H1 (cell line): ENCODE measurements around the gene LBH. TPM values are rescaled to one million over a fixed set of nuclear protein-coding genes. Genes with fewer than 3 reads are reported as not detected.

ENCODE experiments used
- BCL11A ChIP-seq, 2 experiments: IDR thresholded peaks; one replicate each; pipeline ENCODE4 v1.6.1; 2011; ENCODE audit warnings: low read depth in 2 of 2, low read length in 2 of 2, mild to moderate bottlenecking in 2 of 2
- CHD2 ChIP-seq: IDR thresholded peaks from 2 replicates; pipeline ENCODE4 v1.6.1; 2012; ENCODE audit warnings: low read length, improper control_type of control experiment
- FOSL1 ChIP-seq: IDR thresholded peaks from 2 replicates; pipeline ENCODE4 v1.6.1; 2011; ENCODE audit warnings: mild to moderate bottlenecking, low read depth, low read length, moderate library complexity; ENCODE audit not compliant: insufficient read depth
- GABPA ChIP-seq: IDR thresholded peaks from 2 replicates; pipeline ENCODE4 v1.6.1; 2011; ENCODE audit warnings: mild to moderate bottlenecking, low read length, moderate library complexity, borderline replicate concordance; ENCODE audit not compliant: insufficient read depth
- JUND ChIP-seq: IDR thresholded peaks from 2 replicates; pipeline ENCODE4 v1.6.1; 2011; ENCODE audit warnings: mild to moderate bottlenecking, improper control_type of control experiment, low read length
- KDM5A ChIP-seq: fragments of 200-600 bp; IDR thresholded peaks from 2 replicates; pipeline ENCODE4 v1.7.1; 2012; ENCODE audit warnings: mild to moderate bottlenecking, low read length, inconsistent platforms, mixed read lengths
- POLR2AphosphoS5 ChIP-seq: IDR thresholded peaks from 2 replicates; pipeline ENCODE4 v1.6.1; 2011; ENCODE audit warnings: low read depth, low read length
- RNF2 ChIP-seq: fragments of 200-900, 300-1000 bp; sonication (generic); IDR thresholded peaks from 2 replicates; pipeline ENCODE4 v1.7.1; 2016; ENCODE audit warnings: borderline replicate concordance, low read depth, mild to moderate bottlenecking, antibody characterized with exemption, low read length; ENCODE audit not compliant: poor library complexity, severe bottlenecking; ENCODE audit errors: missing control alignments
- SP1 ChIP-seq: IDR thresholded peaks from 2 replicates; pipeline ENCODE4 v1.6.1; 2011; ENCODE audit warnings: low read depth, low read length
- TAF1 ChIP-seq: IDR thresholded peaks from 2 replicates; pipeline ENCODE4 v1.6.1; 2011; ENCODE audit warnings: mild to moderate bottlenecking, low read depth, low read length
- TAF7 ChIP-seq: optimal IDR thresholded peaks from 2 replicates; pipeline ENCODE3; 2011; ENCODE audit warnings: low read depth, mild to moderate bottlenecking, inconsistent platforms, low read length, moderate library complexity, borderline replicate concordance
- polyA plus RNA-seq, 7 experiments: library from polyadenylated mRNA; depleted of rRNA in 3 of 7; stranded (reverse) in 5 of 7; unstranded in 2 of 7; fragments of >200 nt in 5 of 7; fragments of 200-250 nt in 2 of 7; gene quantifications; 1 replicate in 5 of 7; 2 replicates in 1 of 7; 4 replicates in 1 of 7; pipeline versions ENCODE4 v1.2.1 to v1.2.3, GENCODE V29; 2011 to 2013; ENCODE audit warnings: missing spikeins in 2 of 7, mixed read lengths in 2 of 7
- total RNA-seq: library from RNA; stranded (reverse); fragmentation: NEBNext Ultra II Directional; extraction: Animal tissue kit (Norgen Biotek cat#: 25700); gene quantifications from 2 replicates; pipeline ENCODE4 v1.2.1, GENCODE V29; 2021
- TF ChIP-seq, protein P1 (sequence below): fragments of 300-600 bp; sonication (generic); IDR thresholded peaks from 2 replicates; pipeline ENCODE4 v1.7.1; 2012; ENCODE audit warnings: low read length, moderate library complexity, mild to moderate bottlenecking, inconsistent platforms; ENCODE audit not compliant: insufficient replicate concordance

The LBH gene
- total and polyA plus RNA-seq, 2 of the 8 experiments (the other 6 are each of a cell fraction or from before 2014, with no cell fraction given) = 25.7 to 34.5 TPM

DNA sequence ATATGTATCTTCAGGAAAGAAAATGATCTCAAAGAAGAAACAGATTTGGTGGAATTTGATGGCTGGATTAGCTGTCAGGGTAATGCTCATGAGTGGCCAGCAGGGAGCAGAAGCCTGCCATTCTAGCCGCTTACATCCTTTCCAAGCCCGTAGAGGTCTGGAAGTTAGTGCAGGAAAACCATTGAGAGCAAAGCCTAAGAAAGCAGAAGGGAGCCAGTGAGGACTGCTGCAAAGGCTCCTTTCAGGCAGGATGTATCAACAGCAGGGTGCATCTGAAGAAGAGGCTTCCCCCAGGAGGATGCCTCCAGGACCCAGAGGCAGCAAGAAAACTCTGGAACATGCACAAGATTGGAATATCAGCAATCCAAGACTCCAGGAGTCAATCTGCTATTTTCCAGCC, 22.9 kb upstream of the LBH start (continued):
- TF ChIP-seq RNF2 = no peak
- TF ChIP-seq CHD2 = no peak
- TF ChIP-seq BCL11A (IDR thresholded peaks at IDR 0.05; ENCODE audit: low read depth in 2 of 2, low read length in 2 of 2) = no peak
- no peak for TF ChIP-seq TAF1
- TF ChIP-seq, protein P1, sequence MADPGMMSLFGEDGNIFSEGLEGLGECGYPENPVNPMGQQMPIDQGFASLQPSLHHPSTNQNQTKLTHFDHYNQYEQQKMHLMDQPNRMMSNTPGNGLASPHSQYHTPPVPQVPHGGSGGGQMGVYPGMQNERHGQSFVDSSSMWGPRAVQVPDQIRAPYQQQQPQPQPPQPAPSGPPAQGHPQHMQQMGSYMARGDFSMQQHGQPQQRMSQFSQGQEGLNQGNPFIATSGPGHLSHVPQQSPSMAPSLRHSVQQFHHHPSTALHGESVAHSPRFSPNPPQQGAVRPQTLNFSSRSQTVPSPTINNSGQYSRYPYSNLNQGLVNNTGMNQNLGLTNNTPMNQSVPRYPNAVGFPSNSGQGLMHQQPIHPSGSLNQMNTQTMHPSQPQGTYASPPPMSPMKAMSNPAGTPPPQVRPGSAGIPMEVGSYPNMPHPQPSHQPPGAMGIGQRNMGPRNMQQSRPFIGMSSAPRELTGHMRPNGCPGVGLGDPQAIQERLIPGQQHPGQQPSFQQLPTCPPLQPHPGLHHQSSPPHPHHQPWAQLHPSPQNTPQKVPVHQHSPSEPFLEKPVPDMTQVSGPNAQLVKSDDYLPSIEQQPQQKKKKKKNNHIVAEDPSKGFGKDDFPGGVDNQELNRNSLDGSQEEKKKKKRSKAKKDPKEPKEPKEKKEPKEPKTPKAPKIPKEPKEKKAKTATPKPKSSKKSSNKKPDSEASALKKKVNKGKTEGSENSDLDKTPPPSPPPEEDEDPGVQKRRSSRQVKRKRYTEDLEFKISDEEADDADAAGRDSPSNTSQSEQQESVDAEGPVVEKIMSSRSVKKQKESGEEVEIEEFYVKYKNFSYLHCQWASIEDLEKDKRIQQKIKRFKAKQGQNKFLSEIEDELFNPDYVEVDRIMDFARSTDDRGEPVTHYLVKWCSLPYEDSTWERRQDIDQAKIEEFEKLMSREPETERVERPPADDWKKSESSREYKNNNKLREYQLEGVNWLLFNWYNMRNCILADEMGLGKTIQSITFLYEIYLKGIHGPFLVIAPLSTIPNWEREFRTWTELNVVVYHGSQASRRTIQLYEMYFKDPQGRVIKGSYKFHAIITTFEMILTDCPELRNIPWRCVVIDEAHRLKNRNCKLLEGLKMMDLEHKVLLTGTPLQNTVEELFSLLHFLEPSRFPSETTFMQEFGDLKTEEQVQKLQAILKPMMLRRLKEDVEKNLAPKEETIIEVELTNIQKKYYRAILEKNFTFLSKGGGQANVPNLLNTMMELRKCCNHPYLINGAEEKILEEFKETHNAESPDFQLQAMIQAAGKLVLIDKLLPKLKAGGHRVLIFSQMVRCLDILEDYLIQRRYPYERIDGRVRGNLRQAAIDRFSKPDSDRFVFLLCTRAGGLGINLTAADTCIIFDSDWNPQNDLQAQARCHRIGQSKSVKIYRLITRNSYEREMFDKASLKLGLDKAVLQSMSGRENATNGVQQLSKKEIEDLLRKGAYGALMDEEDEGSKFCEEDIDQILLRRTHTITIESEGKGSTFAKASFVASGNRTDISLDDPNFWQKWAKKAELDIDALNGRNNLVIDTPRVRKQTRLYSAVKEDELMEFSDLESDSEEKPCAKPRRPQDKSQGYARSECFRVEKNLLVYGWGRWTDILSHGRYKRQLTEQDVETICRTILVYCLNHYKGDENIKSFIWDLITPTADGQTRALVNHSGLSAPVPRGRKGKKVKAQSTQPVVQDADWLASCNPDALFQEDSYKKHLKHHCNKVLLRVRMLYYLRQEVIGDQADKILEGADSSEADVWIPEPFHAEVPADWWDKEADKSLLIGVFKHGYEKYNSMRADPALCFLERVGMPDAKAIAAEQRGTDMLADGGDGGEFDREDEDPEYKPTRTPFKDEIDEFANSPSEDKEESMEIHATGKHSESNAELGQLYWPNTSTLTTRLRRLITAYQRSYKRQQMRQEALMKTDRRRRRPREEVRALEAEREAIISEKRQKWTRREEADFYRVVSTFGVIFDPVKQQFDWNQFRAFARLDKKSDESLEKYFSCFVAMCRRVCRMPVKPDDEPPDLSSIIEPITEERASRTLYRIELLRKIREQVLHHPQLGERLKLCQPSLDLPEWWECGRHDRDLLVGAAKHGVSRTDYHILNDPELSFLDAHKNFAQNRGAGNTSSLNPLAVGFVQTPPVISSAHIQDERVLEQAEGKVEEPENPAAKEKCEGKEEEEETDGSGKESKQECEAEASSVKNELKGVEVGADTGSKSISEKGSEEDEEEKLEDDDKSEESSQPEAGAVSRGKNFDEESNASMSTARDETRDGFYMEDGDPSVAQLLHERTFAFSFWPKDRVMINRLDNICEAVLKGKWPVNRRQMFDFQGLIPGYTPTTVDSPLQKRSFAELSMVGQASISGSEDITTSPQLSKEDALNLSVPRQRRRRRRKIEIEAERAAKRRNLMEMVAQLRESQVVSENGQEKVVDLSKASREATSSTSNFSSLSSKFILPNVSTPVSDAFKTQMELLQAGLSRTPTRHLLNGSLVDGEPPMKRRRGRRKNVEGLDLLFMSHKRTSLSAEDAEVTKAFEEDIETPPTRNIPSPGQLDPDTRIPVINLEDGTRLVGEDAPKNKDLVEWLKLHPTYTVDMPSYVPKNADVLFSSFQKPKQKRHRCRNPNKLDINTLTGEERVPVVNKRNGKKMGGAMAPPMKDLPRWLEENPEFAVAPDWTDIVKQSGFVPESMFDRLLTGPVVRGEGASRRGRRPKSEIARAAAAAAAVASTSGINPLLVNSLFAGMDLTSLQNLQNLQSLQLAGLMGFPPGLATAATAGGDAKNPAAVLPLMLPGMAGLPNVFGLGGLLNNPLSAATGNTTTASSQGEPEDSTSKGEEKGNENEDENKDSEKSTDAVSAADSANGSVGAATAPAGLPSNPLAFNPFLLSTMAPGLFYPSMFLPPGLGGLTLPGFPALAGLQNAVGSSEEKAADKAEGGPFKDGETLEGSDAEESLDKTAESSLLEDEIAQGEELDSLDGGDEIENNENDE = no peak
- no peak for TF ChIP-seq TAF7
- TF ChIP-seq SP1 = 0 out of 2 replicates have a peak, but pooled peaks have one; percentile 16
- no peak for TF ChIP-seq KDM5A
- TF ChIP-seq GABPA = no peak
- TF ChIP-seq JUND = no peak
- no peak for TF ChIP-seq POLR2AphosphoS5
- no peak for TF ChIP-seq FOSL1
